Stimulated activated CD8-positive, alpha-beta memory T cell treated with anti-CD3 and anti-CD28 coated beads, Interleukin-7, amount 100 ng/mL, for 24 hours (primary cell): Measurements from ENCODE around the gene DUSP9.

Source experiments
- DNase-seq: peaks from one replicate; pipeline ENCODE4 v3.0.0-alpha.2; 2020; ENCODE audit warnings: low read depth

DUSP9 gene

GRCh38 chrX:153635788-153636668 is 11.0 kb upstream of the DUSP9 start:
- no peak for DNase-seq

GRCh38 chrX:153636716-153637115 is 10.3 kb upstream of the DUSP9 start:
- no peak for DNase-seq

GRCh38 chrX:153637121-153638040 is 9.6 kb upstream of the DUSP9 start:
- no peak for DNase-seq

GRCh38 chrX:153638041-153638371 is 9.0 kb upstream of the DUSP9 start:
- no peak for DNase-seq

- DNase-seq: no peak
Measured at GRCh38 chrX:153638436-153639176, 8.4 kb upstream of the DUSP9 start.

GRCh38 chrX:153639177-153640044 is 7.6 kb upstream of the DUSP9 start:
- DNase-seq: no peak

GRCh38 chrX:153640045-153640686 is 6.8 kb upstream of the DUSP9 start:
- DNase-seq: no peak

- no peak for DNase-seq
Measured at GRCh38 chrX:153640736-153641575, 6.0 kb upstream of the DUSP9 start.

GRCh38 chrX:153641627-153642026 is 5.4 kb upstream of the DUSP9 start:
- no peak for DNase-seq

- no peak for DNase-seq
Measured at GRCh38 chrX:153642051-153642654, 4.8 kb upstream of the DUSP9 start.

- no peak for DNase-seq
Measured at GRCh38 chrX:153642655-153643430, 4.2 kb upstream of the DUSP9 start.

GRCh38 chrX:153643431-153644351 is 3.3 kb upstream of the DUSP9 start:
- DNase-seq: no peak

GRCh38 chrX:153644356-153645125 is 2.5 kb upstream of the DUSP9 start:
- no peak for DNase-seq

GRCh38 chrX:153645151-153645550 is 1.9 kb upstream of the DUSP9 start:
- DNase-seq: no peak

- no peak for DNase-seq
Measured at GRCh38 chrX:153645921-153646488, 998 bp upstream of the DUSP9 start.
